Activated T-cell treated with anti-CD3 and anti-CD28 coated beads, Interleukin-2, amount 50 U/mL, for 1 hour (primary cell): ENCODE data around the gene MRPL43.

Experiments
- DNase-seq: peaks from one replicate; pipeline ENCODE4 v3.0.0-alpha.2; 2020

Gene MRPL43

DNA sequence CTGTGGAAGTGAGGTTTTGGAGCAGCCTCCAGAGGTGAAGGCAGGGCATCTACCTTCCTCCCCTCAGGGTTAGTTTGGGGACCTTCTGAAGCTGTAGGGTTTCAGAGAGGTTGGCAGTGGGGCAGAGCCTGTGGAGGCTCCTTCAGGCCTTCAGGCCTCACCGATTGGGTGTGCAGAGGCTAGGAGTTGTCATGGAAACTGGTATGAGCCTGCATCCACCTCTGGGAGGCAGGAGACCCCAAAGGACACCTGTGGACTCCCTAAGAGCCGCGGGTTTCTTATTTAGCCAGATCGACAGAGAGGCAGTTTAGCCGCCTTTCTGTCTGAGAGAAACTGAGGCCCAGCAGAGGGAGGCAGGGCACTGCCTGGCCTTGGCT, 14.3 kb upstream of the MRPL43 start:
- DNase-seq = no peak

DNA sequence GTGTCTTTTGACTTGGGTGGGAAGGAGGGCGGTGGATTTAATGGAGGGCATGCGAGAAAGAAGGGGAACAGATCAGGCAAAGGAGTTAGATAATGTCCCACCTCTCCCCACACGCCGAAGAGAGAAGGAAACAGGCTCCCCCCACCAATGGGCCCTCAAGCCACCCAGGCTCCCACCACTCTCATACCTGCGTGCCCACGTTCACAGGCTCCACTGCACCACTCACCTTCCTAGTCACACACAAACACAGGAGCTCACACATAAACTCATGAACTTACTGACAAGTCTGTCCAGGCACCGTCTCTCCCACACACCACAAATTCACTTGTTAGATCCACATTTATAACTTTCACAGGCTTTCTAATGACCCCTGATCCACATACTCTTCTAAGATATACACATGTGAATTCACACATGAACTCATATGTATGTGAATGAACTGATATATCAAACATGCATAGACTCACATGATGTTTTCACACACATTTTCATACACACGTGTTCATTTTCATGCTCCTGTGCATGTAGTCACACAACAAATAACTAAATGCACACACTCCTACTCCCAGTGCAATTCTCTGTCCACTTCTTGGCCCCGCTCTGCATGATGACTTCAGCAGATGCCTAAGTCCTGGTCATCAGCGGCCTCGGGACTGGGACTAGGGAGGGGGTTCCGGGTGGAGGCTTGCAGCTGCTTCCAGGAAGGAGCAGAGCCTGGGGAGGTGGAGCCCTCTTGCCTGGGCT, 13.8 kb upstream of the MRPL43 start:
- DNase-seq = no peak

DNA sequence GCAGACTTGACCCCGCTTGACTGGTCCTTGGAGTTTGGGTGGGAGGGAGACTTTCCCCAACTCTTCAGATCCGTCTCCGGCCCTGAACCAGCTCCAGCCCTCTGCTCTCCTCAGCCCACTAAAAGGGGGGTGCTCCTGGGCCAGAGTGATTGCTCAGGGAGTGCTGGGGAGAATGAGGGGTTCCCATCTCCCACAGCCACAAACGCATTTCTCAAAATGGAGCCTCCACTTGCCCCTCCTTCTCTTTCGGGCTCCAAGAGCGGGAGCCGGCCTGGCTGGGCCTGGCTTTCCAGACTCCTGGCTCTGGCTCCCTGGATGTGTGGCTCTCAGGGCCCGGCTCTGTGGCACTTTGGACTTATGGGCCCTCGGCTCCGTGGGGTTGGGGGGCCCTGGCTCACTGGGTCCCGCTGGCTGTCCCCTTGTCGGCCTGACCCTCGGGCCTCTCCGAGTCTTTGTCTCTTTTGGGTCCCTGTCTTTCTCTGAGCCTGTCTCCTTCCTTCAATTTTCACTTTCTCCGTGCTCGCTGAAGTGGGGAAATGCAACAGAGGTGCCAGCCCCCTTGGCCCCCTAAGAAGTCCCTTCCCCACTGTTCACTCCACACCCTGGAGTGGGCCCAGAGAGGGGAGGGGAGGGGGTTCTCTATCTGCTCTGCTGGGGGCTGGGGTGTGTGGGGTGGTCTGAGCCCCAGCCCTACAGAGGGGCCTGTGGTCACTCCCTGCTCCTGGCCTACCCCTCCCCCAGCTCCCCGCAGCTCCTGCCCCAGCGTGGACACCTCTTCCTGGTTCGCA, 13.0 kb upstream of the MRPL43 start:
- no peak for DNase-seq

DNA sequence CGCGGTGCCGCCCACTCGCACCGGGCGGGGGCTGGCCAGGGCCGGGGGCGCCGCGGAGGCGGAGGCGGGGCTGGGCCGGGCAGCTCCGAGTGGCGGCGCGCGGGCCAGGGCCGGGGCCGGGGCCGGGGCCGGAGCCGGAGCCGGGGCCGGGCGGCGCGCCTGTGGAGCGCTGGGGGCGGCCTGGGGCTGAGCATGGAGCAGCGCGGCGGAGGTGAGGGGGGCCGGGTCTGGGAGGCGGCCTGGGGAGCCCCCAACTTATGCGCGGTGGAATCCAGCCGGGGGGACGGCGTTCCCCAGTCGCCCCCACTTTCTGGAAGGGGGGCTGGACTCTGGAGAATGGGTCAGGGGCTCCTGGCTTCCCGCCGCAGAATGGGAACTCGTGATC, 12.4 kb upstream of the MRPL43 start, which contains the start of gene LZTS2:
TSS of gene LZTS2 (plus strand) at position 67 of the 385 bp plus-strand sequence. CDS start 2,731 bp downstream, outside the sequence.
- DNase-seq = no peak

DNA sequence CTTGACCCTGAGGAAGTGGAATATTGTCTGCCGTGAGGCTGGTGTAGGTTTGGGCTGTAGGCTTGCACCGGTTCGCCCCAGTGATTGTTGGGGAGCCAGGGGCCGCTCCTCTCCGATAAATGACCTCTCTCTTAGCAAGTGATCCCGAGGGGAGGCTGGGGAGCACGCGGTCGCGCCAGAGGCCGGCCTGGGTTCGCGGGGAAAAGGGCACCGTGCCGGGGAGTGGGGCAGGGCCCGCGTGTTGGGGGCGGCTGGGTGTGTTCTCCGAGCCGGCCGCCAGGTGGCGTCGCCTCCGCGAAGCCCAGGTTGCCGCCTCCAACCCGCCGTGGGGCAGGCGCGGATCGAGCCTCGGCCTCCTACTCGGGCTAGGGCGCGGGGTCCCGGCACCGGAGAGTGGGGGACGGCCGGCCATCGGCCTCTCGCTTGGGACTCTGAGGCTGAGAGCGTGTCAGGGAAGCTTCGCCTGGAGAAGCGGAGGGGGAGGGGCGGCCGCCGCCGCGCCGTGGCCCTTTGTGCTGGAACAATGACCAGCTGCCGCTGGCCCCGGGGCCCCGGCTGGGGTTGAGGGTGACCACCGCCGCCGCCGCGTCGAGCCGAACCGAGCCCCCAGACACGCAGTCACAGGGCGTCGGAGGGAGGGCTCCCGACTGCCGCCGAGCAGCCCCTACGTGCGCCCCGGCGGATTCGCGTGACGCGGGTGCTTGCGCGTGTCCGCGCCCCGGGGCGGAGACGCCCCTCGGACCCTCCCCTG, 11.9 kb upstream of the MRPL43 start:
- peak; percentile 86 for DNase-seq

DNA sequence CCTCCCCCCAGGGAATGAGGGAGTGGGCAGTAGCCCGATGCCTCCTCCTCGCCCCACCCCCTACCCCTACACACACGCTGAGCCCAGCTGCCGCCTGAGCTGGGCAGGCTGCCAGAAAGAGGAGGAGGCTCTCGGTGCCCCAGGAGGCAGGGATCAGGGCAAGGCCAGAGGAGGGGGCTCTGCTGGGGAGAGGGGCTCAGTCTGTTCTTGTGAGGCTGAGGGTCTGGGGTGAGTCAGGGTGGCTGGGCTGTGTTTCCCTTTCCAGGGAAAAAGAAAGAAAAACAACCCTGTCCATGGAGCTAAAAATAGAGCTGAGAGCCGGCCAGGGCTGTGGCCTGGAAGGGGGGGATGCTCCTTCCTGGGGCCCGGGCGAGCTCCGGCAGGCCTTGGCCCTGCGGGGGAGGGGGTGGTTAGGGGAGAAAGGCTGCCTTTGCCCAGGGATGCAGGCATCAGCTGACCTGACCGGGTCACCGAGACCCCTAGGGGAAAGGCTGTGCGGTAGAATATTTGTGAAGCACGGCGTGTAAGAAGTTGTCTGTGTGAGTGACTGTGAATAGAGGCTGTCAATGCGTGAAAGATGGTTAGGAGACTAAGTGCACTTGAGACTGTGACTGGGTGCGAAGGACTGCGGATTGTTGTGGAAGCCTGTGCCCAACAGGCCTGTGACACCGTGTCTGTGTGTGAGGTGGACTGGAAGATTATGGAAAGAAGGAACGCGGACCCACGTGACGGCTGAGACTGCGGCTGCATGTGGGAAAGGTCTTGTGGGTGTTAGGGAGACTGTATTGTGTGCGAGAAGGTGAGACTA, 11.1 kb upstream of the MRPL43 start:
- peak; percentile 69 for DNase-seq

DNA sequence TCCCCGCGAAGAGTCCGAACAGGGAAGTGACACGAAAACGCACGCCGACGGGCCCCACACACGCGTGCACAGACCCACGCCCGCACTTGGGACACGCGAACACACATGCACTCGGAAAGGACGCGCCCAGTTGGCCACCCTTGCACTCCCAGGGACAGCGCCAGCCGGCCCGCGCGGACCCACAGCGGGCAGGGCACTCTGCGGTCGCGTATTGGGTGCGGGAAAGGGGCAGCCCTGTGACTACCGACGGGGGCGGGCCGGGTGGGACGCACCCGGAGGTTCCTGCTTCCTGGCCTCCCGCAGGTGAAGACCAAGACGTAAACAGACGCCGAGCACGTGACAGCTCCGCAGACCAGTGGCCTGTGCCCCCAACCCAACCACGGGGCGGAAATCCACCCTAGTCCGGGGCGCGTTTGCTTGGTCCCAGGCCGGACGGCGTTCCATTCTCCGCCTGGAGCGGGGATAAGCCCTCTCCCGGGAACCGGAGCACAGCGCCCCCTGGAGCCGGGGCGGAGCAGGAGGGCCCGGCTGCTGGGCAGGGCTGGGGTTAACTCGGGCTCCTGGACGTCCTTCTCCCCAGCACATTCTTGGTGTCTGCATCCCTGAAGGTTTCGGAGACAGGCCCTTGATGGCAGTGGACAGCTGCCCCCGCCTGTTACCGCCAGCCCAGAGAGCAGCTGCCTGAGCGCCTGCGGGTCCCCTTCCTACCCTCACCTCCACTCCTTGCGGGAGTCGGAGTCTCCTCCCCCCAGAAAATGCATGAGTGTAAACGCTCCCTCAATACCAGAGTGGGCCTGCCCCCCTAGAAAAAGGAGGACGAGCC, 10.3 kb upstream of the MRPL43 start:
- DNase-seq = peak; percentile 83

DNA sequence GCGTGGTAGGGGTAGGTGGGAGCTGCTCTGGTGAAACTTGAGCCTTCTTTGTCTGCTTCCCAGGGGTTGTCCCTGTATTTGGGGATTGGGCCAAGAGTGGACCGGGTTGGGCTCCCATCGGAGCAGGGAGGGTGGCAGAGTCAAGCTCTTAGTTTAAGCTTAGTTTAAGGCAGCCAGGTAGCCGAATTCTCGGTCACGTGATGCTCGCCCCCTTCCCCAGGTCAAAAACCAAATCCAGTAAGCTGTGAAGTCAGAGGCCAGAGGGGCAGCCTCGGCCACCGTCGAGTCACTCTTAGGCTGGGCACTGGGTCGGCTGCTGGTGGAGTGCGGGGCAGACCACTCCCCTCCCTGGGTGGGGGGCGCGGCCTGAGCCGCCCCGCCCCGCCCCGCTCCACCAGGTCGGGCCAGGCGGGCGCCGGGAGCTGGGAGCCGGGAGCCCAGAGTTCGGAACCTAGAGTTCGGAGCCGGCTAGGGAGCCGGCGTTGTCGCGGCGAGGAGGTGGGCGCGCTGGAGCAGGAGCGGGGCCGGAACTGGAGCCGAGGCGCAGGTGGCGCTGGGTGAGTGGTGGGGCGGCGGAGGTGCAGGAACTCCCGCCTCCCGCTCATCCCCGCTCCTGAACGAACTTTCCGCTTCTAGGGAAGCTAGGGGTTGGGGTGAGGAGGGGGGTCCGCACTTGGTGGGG, 9.5 kb upstream of the MRPL43 start:
- peak; percentile 58 for DNase-seq

DNA sequence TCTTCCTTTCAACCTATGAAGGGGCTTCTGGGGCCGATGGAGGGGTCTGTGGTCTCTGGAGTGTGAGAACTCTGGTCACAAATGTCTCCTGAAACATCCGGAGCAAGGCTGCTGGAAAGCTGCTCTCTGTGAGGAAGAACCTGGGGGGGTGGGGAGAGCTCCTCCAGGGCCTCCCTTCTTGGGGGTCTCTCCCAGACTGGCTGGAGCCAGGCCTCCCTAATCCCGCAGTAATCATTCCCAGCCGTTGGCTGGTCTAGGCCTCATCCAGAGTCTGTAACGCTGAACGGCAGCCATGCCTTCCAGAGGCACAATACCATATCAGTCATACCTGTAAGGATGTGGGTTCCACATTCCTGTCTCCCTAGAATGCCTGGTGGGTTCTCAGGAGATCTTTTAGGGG, 7.9 kb upstream of the MRPL43 start:
- no peak for DNase-seq

DNA sequence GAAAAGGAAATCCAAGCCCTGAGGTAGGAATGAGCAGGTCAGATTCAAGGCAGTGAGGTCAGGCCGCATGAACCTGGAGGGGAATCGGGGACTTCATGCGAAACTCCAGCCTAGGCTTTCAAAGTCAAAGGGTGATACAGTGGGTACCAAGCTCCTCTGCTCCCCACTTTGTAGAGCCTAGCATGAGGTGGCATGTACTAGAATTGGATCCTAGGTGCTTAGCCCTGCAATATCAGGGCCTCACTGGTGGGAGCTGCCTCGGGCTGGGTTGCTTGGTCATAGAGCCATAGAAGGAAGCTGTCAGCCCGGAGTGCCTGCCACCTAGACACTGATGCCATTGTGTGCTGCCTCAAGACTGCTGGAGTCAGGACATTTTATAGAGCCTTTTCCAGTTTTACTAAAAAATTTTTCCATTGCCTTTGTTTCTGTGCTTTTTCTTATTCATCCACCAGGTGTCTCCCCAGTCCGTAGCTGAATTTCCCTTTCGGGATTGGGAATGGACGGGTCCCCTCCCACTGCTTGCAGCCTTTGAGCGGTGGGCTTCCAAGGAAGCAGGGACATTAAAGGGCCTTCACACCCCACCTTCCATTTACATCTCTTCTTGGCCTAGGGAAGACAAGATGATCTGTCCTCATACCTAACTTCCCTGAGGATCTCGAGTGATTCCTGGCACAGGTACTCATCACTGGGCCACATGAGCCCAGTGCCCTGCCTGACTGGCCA, 6.8 kb upstream of the MRPL43 start:
- DNase-seq = no peak

DNA sequence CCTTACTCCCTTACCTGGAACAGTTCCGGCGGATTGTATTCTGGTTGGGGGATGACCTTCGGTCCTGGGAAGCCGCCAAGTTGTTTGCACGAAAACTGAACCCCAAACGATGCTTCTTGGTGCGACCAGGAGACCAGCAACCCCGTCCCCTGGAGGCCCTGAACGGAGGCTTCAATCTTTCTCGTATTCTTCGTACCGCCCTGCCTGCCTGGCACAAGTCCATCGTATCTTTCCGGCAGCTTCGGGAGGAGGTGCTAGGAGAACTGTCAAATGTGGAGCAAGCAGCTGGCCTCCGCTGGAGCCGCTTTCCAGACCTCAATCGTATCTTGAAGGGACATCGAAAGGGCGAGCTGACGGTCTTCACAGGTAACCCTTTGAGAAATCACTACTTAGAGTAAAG, 1.8 kb upstream of the MRPL43 start:
- DNase-seq = no peak

DNA sequence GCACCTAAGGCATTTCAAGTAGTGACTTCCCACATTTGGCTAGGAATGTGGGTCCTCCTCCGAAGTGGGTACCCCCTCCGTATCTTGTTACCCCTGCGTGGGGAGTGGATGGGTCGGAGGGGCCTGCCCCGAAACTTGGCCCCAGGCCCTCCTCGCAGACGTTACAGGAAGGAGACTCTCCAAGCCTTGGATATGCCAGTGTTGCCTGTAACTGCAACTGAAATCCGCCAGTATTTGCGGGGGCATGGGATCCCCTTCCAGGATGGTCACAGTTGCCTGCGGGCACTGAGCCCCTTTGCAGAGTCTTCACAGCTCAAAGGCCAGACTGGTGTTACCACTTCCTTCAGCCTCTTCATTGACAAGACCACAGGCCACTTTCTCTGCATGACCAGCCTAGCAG, 869 bp upstream of the MRPL43 start:
- DNase-seq = no peak

DNA sequence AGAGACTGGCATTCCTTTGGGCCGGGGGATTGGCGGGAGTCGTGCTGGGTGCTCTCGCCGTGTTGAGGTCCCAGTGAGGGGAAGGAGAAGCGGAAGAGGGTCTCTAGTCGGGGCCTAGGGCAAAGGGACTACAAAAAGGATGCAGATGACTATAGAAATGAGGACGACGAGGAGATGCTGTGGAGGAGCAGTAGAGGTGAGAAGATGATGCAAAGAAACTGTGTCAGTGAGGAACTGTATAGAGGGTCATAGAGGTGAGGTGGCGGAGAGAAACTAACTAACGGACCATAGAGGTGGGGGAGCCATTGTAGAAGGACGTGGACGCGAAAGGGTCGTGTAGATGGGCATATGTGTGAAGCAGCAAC, 370 bp upstream of the MRPL43 start:
- DNase-seq = no peak

DNA sequence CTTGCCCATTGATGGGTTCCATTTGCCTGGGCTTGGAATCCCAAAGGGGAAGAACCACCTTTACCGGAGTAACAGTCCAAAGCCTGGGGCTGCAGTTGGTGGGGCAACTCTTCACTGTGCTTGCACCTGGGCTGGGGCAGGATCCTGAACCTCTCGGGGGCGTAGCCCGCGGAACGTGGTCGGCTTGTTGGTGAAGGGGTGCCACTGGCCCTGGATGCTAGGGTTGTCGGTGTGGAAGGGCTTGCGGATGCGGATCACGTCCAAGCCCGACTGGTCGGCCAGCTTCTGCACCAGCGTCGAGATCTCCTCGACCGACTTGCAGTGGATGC, 710 bp downstream of the MRPL43 start:
- peak; percentile 21 for DNase-seq

DNA sequence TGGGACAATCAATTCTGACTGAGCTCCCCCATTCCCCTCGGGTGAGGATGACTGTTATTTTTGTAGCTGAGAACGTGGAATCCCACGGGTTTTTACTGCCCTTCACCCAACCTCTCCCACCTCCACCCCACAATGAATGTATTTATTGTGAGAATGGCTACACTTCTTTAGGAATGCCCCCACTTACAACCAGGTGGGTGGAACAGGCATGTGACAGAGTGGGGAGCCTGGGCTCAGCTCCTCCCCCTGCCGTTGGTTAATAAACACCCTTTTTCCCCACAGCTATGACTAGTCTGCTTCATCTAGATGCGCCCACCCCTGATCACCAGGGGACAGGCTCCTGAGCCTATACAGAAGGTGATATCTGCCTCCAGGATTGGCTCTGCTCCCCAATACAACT, 2.0 kb downstream of the MRPL43 start:
- DNase-seq = peak; percentile 7

DNA sequence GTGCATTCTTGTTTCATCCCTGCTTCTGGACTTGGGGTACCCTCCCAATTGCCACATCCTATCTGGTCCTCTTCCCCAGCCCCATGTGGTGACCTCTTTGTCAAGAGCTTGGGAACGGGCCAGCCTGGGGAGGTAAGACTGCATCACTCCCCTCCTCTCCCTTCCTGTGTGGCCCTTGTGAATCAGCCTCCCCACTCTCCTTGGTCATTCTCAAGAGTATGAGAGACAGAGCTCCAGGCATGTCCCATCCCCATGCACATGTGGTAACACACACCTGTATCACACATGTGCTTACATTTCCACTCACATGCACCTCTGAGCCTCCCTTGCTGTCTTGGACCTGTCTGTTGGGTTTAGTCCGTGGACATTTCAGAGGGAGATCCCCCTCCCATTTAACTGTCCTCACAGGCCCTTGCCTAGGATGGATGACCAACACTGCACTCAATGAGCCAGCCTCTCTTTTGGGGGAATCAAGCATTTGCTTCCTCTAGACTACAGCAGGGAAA, 2.6 kb downstream of the MRPL43 start:
- DNase-seq = peak; percentile 10

DNA sequence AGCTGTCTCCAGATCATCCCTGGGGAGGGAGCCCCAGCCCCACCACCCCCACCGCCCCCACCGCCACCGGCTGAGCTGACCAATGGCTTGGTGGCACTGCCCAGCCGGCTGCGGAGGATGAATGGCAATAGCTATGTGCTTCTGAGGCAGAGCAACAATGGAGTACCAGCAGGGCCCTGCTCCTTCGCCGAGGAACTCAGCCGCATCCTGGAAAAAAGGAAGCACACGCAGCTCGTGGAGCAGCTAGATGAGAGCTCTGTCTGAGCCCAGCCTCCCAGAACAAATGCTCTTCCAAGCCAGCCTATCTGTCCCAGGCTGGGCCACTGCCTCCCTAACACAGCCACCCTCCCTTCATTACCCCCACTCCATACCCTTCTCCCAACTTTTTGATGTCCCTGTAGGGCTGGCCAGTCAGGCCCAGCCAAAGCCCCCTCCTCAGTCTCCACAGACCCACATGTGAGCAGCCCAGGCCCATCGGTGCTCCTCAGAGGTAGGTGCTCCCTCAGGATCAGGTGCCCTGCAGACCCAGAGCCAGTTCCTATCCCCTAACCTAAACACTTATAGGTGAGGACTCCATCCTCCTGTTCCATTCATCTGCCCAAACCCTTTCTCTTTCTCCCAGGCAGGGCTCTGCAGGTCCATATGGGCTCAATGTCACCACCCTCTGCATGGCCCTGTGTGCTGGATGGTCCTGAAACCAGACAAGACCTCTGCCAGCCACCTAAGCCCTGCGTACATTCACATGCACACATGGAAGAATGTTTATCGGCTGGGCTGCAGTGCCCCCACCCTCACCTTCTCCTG, 3.2 kb downstream of the MRPL43 start:
- peak; percentile 3 for DNase-seq

DNA sequence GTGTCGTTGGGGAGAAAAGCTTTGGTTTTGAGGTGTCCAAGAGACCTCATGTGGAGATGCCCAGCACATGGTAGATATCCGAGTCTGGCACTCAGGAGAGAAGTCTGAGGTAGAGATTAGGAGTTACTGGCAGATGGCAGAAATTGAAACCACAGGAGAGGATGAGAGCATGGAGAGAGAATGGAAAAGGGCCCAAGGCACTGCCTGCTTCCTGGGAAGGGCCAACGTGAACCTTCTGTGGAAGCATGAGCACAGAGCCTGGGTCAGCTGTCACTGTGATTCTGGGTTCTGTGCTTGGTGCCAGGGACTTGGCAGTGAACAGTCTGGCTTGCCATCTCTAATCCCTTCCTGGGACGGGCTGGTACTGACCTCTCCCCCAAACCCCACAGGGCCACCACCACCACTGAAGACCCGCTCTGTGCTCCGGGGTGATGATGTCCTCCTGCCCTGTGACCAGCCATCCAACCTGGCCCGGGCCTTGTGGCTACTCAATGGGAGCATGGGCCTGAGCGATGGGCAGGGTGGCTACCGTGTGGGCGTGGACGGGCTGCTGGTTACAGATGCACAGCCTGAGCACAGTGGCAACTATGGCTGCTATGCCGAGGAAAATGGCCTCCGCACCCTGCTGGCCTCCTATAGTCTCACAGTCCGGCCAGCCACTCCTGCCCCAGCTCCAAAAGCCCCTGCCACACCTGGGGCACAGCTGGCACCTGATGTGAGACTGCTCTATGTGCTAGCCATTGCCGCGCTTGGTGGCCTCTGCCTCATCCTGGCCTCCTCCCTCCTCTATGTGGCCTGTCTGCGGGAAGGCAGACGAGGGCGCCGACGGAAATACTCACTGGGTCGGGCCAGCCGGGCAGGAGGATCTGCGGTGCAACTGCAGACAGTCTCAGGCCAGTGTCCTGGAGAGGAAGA, 4.1 kb downstream of the MRPL43 start:
- DNase-seq = peak; percentile 10
